Lung (tissue), 12 donors: ENCODE measurements around the gene NRIP1. TPM values are rescaled to one million over a fixed set of nuclear protein-coding genes. Genes with fewer than 3 reads are reported as not detected.

Experiments
- ATAC-seq: fragments of 200-7000 bp; cut with Tn5 transposase; one replicate; pipeline ENCODE4 v1.9.1; 2020; ENCODE audit warnings: moderate number of reproducible peaks; ENCODE audit not compliant: insufficient read depth, low FRiP score
- DNase-seq, 3 donors: peaks; one replicate each; pipeline ENCODE4 v3.0.0-alpha.2; 2013 to 2017
- H3K27ac ChIP-seq, 2 donors: one replicate each; pipeline ENCODE4 v1.5.1; 2013; ENCODE audit warnings: mild to moderate bottlenecking in 2 of 2, moderate library complexity in 2 of 2, control low read depth in 1 of 2, inconsistent platforms in 1 of 2, low read depth in 1 of 2, low read length in 1 of 2
- H3K27me3 ChIP-seq, 3 donors: one replicate each; pipeline ENCODE4 v1.5.1; 2013; ENCODE audit warnings: low read length in 2 of 3; ENCODE audit not compliant: control insufficient read depth in 3 of 3, insufficient read depth in 3 of 3
- H3K36me3 ChIP-seq, 4 donors: one replicate each; pipeline ENCODE4 v1.5.1; 2013; ENCODE audit warnings: low read length in 4 of 4, mild to moderate bottlenecking in 1 of 4, moderate library complexity in 1 of 4; ENCODE audit not compliant: control insufficient read depth in 4 of 4, insufficient read depth in 4 of 4
- H3K4me1 ChIP-seq, 5 donors: one replicate each; pipeline ENCODE4 v1.5.1; 2013; ENCODE audit warnings: low read length in 5 of 5, mild to moderate bottlenecking in 2 of 5, moderate library complexity in 1 of 5; ENCODE audit not compliant: control insufficient read depth in 5 of 5, insufficient read depth in 5 of 5
- H3K4me3 ChIP-seq: one replicate; pipeline ENCODE4 v1.5.1; 2013; ENCODE audit warnings: mild to moderate bottlenecking, control low read depth, moderate library complexity
- H3K9ac ChIP-seq, 2 donors: one replicate each; pipeline ENCODE4 v1.5.1; 2013; ENCODE audit warnings: low read length in 2 of 2, control low read depth in 1 of 2; ENCODE audit not compliant: insufficient read depth in 1 of 2
- H3K9me3 ChIP-seq, 4 donors: one replicate each; pipeline ENCODE4 v1.5.1; 2013; ENCODE audit warnings: low read length in 3 of 4, mild to moderate bottlenecking in 1 of 4, moderate library complexity in 1 of 4; ENCODE audit not compliant: control insufficient read depth in 4 of 4, insufficient read depth in 3 of 4
- CTCF ChIP-seq: IDR thresholded peaks from 2 replicates; pipeline ENCODE4 v1.5.1; 2012; ENCODE audit warnings: mild to moderate bottlenecking; ENCODE audit errors: control extremely low read depth, extremely low read depth
- WGBS, 2 donors: extraction: QIAGEN DNeasy Blood & Tissue Kit; methylation state at CpG; one replicate each; pipeline ENCODE4 v1.1.7; 2013; 5-methylcytosine and 5-hydroxymethylcytosine counted together
- polyA plus RNA-seq, 2 donors: library from polyadenylated mRNA; stranded (reverse); fragments of 200-250 nt; gene quantifications; one replicate each; pipeline ENCODE4 v1.2.1, GENCODE V29; 2013
- total RNA-seq, 2 donors: library from RNA; depleted of rRNA in 1 of 2; stranded (reverse); fragments of >200 nt in 1 of 2; gene quantifications; one replicate each; pipeline ENCODE4 v1.2.1, GENCODE V29; 2014 to 2021
- donor health status: control.
- donor health status: control.
- donor health status: Bipolar disorder and iron deficiency.
- donor health status: healthy.
- donor health status: DM: yes; HTN: yes; CAD: no.

The NRIP1 gene
- total and polyA plus RNA-seq, 4 donors = 5.9 to 35.5 (median 18.3) TPM

DNA sequence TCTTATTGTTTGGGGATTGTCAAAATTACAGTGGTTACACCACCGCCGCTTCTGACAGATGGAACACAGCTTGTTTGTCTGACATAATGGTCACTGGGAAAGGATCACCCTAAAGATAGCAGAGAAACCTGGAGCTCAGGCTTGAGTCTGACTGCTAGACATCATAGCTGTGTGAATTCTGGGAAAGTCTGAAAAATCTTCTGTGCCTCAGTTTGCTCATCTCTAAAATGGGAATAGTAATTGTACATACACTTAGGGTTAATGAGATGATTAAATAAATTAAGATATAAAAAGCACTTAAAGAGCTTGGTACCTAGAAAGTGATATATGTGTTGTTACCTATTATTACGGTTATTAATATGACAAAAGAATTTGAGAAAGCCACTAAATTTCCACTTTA is 39.7 kb upstream of the NRIP1 start:
- Histone ChIP-seq H3K9me3 (no peaks in the 10 kb centered on the region), H3K4me3 (no peak overlapping the region), H3K4me1 (no peaks in the 10 kb centered on the region), H3K9ac (no peak overlapping the region), H3K27me3 (no peaks in the 10 kb centered on the region), H3K27ac (no peak overlapping the region), H3K36me3 (no peaks in the 10 kb centered on the region)
- no peak for DNase-seq
- TF ChIP-seq CTCF = no peak
- ATAC-seq = no peak
- 93 to 95% methylated on average over 3 of the region's 3 CpGs for WGBS, 2 donors

- H3K9me3 ChIP-seq = no peaks in the 10 kb centered on the region
- peaks cover 0 to 3% (median 0%) of the 10 kb centered on the region in 5 donors for H3K4me1 ChIP-seq
- no peak overlapping the region for H3K27ac ChIP-seq
- 88 to 91% methylated on average over 3 of the region's 3 CpGs for WGBS, 2 donors
- ATAC-seq (no peak), DNase-seq (no peak)
- H3K9ac ChIP-seq = no peak overlapping the region
- H3K36me3 ChIP-seq = no peaks in the 10 kb centered on the region
- H3K27me3 ChIP-seq = no peaks in the 10 kb centered on the region
- TF ChIP-seq CTCF = no peak
- no peak overlapping the region for H3K4me3 ChIP-seq
Observed at GRCh38 chr21:15098908-15099307, 34.1 kb upstream of the NRIP1 start.

DNA sequence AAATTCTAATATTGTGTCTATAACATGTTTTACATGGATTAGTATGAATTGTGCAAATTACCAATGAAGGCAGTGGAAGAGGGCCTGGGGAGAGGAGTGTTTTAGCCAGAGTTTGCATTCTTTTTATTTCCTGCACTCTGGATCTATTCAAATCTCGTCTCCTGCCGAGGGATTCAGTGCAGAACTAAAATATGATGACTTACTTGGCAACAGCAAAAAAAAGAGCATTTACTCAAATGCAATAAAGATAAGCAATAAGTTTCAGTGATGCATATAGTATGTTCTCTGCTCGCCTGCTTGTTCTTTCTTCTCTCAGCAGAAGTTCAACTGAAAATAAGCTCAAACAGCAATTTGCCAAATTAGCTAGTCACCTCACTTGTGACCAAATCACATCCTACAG is 33.4 kb upstream of the NRIP1 start:
- H3K4me3 ChIP-seq = no peak overlapping the region
- H3K36me3 ChIP-seq = no peaks in the 10 kb centered on the region
- 54 to 84% methylated on average over 3 of the region's 3 CpGs for WGBS, 2 donors
- H3K27me3 ChIP-seq = no peaks in the 10 kb centered on the region
- H3K27ac ChIP-seq = no peak overlapping the region
- ATAC-seq (no peak), DNase-seq (no peak)
- no peaks in the 10 kb centered on the region for H3K9me3 ChIP-seq
- peaks cover 0 to 3% (median 0%) of the 10 kb centered on the region in 5 donors for H3K4me1 ChIP-seq
- no peak for TF ChIP-seq CTCF
- no peak overlapping the region for H3K9ac ChIP-seq

DNA sequence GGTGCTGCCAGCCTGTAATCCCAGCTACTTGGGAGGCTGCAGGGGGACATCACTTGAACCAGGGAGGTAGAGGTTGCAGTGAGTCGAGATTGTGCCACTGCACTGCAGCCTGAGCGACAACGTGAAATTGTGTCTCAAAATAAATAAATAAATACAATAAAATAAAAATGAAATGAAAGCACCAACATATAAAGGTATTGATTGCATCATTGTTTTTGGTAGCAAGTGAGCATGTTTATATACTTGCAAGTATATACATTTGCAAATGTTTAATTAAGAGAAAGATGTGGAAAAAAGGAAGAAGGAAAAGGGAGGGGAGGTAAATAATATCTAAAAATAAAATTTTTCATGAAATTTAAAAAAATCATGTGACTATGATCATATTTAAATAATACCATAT is 32.8 kb upstream of the NRIP1 start:
- Histone ChIP-seq H3K36me3 (no peaks in the 10 kb centered on the region), H3K9me3 (no peaks in the 10 kb centered on the region)
- DNase-seq = no peak

More for the DNA sequence above, 32.8 kb upstream of the NRIP1 start:
- 92 to 100% methylated on average over 3 of the region's 3 CpGs for WGBS, 2 donors
- H3K4me1 ChIP-seq = peaks cover 0 to 5% (median 0%) of the 10 kb centered on the region in 5 donors
- TF ChIP-seq CTCF = no peak
- H3K4me3 ChIP-seq = no peak overlapping the region
- no peak overlapping the region for H3K9ac ChIP-seq
- H3K27ac ChIP-seq = no peak overlapping the region
- no peaks in the 10 kb centered on the region for H3K27me3 ChIP-seq
- no peak for ATAC-seq
